ENCODE results near the gene SMIM5. TPM values are rescaled to one million over a fixed set of nuclear protein-coding genes. Genes with fewer than 3 reads are reported as not detected.

The SMIM5 gene
- total and polyA plus RNA-seq, 2 donors (not counting 3 experiments of a cell fraction or from before 2014, with no cell fraction given): not detected

DNA sequence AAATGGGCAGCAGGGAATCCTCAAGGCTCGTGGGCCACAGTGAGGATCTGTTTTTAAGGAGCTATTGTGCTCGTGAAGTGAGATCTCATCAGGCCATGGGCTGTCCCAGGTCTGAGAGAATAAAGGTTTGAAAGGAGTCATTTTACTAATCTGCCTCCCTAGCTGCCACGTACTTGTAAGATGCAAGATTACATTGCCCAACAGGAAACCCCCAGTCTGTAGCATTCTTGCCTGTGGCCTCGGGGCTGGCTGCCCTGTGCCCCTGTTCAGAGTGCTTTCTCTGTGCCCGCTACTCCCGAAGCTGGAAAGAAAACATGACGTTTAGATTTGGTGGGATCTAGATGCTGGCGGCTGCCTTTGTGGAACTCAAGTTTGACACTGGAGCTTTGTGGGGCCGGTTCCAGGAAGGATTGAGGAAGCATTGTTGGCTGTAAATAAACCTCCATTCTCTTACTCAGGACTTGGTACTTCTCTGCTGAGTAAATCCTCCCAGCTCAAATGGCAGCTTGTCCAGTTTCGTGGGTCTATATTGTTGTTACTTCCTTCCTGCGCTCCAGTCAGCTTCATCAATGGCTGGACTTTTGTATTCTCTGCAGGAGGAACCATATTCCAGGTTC, 55.1 kb downstream of the SMIM5 start:
- H3K9me1 ChIP-seq (replicated peaks; ENCODE audit: control insufficient read depth, extremely low read depth, insufficient read depth, low read length): no peaks in the 10 kb centered on the region
- TF ChIP-seq, protein P1, sequence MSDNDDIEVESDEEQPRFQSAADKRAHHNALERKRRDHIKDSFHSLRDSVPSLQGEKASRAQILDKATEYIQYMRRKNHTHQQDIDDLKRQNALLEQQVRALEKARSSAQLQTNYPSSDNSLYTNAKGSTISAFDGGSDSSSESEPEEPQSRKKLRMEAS (IDR thresholded peaks at IDR 0.05; ENCODE audit: insufficient read depth, insufficient read length): no peak
- no peak for TF ChIP-seq FOS (IDR thresholded peaks at IDR 0.05; ENCODE audit: borderline replicate concordance, insufficient read depth, low read length)
- no peak for TF ChIP-seq CTCF (IDR thresholded peaks at IDR 0.05; ENCODE audit: extremely low read depth in 1 of 2, insufficient read depth in 1 of 2, low read depth in 1 of 2, low read length in 2 of 2)
- TF ChIP-seq POLR2A (IDR thresholded peaks at IDR 0.05; ENCODE audit: low read depth, low read length): peak; percentile 72
- TF ChIP-seq POLR2AphosphoS5 (IDR thresholded peaks at IDR 0.05; ENCODE audit: insufficient read depth, low read depth, low read length): peak; percentile 55
- TF ChIP-seq JUN (IDR thresholded peaks at IDR 0.05; ENCODE audit: borderline replicate concordance, insufficient read depth, insufficient read length, low read depth): no peak
- TF ChIP-seq GATA2 (IDR thresholded peaks at IDR 0.05; ENCODE audit: insufficient read depth, insufficient read length, low read depth, low read length): peak; percentile 33
- TF ChIP-seq EZH2 (IDR thresholded peaks at IDR 0.05; ENCODE audit: borderline replicate concordance, low read depth, low read length, severe bottlenecking): no peak
- no peak for TF ChIP-seq MYC (IDR thresholded peaks at IDR 0.05; ENCODE audit: low read depth, low read length)
- H3K4me2 ChIP-seq (ENCODE audit: insufficient read depth, low read length): peak overlapping the region; percentile 20
- dilution Hi-C loops (cut with MboI; ENCODE audit: extremely low pct_ligation_motif_present, low sequenced_read_pairs) (no loop called here), intact Hi-C loops (cut with micrococcal nuclease) (no loop called here)
- FAIRE-seq (peak; percentile 85), DNase-seq (ENCODE audit: low read depth, low spot score) (peak; percentile 85)
- no peak overlapping the region for H2AFZ ChIP-seq (ENCODE audit: low read depth, low read length)
- H3K27ac ChIP-seq (ENCODE audit: insufficient read depth, low read depth, low read length): peak overlapping the region; percentile 81
- CTCF ChIA-PET: interaction anchor here (0.7 to 19.6 kb wide), 11 partner anchors 8 to 65 kb away, joined by 3 to 653 read pairs (median 3); partner anchors contain the start of genes ITGB4 and SMIM5
- no peaks in the 10 kb centered on the region for H3K9me3 ChIP-seq (replicated peaks; ENCODE audit: control insufficient read depth, insufficient read depth, low read length)
- peak overlapping the region in 1 of 3 experiments; percentile 1 for H3K4me3 ChIP-seq (replicated peaks in 1 of 3; ENCODE audit: insufficient read depth in 1 of 3, low read depth in 1 of 3, low read length in 3 of 3)
- H3K36me3 ChIP-seq (ENCODE audit: control insufficient read depth in 2 of 2, extremely low read depth in 1 of 2, insufficient read depth in 2 of 2, low read length in 2 of 2): peaks cover 0 to 8% of the 10 kb centered on the region in 2 experiments
- no peaks in the 10 kb centered on the region for H3K27me3 ChIP-seq (ENCODE audit: control insufficient read depth in 2 of 2, insufficient read depth in 2 of 2, low read length in 2 of 2)
- H3K4me1 ChIP-seq (ENCODE audit: control insufficient read depth, extremely low read depth, insufficient read depth, low read length): peaks cover 92% of the 10 kb centered on the region
- H3K9ac ChIP-seq (replicated peaks; ENCODE audit: extremely low read depth, insufficient read depth, low read length): peak overlapping the region; percentile 31
- POLR2A ChIA-PET: interaction anchor here (0.6 to 1.4 kb wide), 2 partner anchors 19 to 630 kb away, joined by 3 to 4 read pairs; no protein-coding TSS in a partner anchor
- BruUV-seq (replicated peaks): no TSS peak
- peaks cover 77% of the 10 kb centered on the region for H3K79me2 ChIP-seq (ENCODE audit: control insufficient read depth, insufficient read depth, low read length)
- H4K20me1 ChIP-seq (replicated peaks; ENCODE audit: control insufficient read depth, extremely low read depth, insufficient read depth, low read length): no peaks in the 10 kb centered on the region
